ENCODE results near the gene SIGLEC8.
A peak's percentile ranks its signal among the peaks of the same experiment; 100 is the strongest.
"Not testable (repeated sequence)": the region's sequence is repeated elsewhere in the genome, so short reads cannot be mapped to it uniquely, and the experiment has no call there.

Gene SIGLEC8

DNA sequence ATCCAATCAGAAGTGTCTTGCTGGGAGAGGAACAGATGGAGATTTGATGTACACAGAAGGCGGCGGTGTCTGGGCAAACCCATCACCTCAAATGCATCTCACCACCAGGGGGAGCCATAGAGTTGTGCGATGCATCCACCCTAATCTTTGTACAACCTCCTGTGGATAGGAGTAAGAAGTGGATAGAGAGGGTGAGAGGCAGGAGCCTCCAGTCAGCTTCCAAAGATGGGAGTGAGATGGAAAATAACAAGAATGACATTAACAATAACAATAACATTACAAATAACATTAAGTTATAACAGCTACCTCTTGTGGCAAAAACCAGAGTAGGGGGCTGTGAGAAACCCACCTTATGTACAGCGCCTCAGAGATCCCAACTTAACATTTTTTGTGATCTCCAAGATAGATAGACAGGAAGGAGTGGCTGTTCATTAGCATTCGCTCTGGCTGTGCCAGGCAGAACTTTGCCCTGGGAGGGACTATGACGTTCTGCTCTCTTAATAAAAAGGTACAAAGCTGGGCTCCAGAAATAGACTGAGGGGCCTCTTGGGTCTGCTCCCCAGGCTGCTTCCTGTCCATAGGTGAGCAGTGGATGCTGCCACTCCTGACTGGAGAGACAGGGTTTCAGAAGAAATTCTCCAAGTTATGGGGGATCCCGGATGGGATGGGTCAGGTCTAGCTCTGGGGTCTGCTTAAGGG lies 14.9 kb upstream of the SIGLEC8 start:
- DNase-seq (ENCODE audit: low read depth, low spot score): peak; percentile 74

DNA sequence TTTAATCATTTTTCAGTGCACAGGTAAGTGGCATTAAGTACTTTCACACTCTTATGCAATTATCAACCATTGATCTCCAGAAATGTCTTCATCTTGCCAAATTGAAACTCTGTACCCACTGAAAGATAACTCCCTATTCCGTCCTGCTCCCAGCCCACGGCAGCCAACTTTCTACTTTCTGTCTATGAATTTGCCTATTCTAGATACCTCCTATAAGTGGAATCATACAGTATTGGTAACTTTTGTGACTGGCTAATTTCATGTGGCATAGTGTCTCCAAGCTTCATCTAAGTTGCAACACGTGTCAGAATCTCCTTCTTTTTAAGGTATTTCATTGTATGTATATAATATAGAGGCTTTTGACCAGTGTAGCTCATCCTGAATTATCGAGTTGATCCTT lies 14.4 kb upstream of the SIGLEC8 start:
- DNase-seq (ENCODE audit: low read depth, low spot score): no peak

DNA sequence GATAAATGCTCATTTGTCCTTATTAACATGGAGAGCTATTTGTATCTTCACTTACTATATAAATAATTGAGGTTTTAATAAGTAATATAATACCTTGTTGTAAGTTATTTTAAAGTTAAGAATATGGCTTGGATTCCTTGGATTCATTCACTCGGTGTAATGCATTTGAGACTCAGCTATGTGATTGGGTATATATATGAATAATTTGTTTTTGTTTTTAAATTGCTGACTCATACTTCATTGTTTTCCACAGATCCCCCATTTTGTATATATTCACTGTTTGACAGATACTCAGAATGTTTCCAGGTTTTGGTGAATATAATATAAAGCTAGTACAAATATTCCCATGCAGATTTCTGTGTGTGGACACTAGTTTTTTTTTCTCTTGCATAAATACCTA lies 13.3 kb upstream of the SIGLEC8 start:
- DNase-seq (ENCODE audit: low read depth, low spot score): no peak

DNA sequence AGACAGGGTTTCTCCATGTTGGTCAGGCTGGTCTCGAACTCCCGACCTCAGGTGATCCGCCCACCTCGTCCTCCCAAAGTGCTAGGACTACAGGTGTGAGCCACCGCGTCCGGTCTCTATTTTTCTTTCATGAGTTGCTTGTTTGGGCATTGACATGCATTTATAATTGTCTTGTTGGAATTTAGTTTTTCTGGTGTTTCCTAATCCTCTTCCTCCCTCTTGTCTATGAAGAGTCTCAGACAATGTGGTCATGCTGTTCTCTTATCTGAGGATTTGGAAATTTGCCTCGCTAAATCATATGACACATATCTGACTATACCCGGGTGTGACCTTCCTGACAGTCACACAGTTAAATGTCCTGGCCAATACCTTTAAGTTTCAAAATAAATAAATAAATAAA lies 12.7 kb upstream of the SIGLEC8 start:
- DNase-seq (ENCODE audit: low read depth, low spot score): no peak

DNA sequence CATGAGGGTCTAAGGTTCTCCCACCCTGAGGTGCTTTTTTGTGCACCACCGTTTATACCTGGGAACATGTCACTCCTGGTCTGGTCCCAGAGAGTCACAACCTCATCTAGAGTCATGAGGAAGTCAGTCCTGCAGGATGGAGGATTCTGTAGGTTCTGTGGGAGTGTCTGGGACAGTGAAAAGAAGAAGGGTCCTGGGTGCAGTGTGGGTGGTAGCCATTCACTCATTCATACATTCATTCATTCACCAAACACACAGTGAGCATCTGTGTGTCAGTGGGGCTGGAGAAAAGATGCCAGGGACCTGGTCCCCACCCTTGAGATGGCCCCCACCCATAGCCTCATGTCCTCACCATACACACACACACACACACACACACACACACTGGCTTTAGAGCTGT lies 11.4 kb upstream of the SIGLEC8 start:
- DNase-seq (ENCODE audit: low read depth, low spot score): no peak

DNA sequence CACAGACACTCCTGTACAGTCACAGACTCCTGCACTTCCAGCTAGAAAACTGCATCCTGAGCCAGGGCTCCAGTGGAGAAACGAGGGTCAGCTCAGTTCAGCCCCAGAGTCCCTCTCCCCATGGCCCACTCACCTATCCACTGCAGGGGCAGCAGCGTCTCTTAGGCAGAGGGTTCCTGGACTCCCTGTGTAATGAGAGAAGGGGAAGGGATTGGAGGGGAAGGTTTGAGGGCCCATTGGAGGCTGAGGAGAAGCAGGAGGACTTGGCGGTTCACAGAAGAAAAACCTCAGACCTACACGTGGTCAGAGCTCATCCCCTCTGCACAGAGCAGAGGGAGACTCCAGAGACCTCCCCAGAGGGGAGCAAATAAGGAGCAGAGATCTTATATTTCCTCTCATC lies 10.9 kb upstream of the SIGLEC8 start:
- no peak for DNase-seq (ENCODE audit: low read depth, low spot score)

DNA sequence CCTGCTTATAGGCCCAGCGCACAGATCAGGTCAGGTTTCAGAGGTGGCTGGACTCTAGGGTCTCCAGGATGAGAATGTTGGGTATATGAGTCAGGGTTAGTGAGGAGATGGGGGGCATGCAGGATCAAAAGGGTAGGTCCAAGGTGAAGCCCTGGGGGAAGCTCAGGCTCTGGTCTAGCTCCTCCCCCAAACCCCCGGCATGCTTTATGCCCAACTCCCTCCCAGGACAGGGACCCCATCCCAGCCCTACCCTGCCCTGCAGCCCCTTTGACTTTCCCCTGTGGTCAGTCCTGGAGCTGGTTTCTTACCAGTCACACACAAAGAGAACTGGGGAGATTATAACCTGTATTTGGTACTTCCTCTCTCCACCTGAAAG lies 10.3 kb upstream of the SIGLEC8 start:
- DNase-seq (ENCODE audit: low read depth, low spot score): no peak

DNA sequence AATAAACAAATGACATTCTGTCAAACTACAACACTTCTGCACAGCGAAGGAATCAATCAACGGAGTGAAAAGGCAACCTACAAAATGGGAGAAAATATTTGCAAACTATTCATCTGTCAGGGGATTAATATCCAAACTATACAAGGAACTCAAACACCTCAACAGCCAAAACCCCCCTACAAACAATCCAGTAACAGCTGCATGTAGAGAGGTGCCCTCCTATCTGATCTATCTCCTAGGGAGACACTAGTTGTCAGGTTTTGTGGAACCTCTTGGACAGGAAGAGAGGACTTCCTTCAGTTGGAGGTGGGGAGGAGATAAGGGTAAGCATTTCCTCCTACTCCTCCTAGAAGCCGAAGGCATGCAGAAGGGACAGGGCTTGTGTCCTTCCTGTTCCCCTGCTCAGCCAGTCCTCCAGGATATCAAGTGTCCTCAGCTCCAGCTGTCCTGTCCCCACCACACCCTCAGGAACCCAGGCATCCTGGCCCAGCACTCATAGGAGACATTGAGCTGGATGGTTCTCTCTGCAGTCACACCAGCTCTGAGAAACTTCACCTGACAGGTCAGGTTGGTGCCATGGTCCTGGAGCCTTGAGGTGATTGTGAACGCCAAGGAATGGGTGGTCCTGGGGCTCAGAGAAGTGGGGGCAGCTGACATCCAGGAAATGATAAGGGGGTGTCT lies 9.8 kb upstream of the SIGLEC8 start:
- no peak for DNase-seq (ENCODE audit: low read depth, low spot score)

DNA sequence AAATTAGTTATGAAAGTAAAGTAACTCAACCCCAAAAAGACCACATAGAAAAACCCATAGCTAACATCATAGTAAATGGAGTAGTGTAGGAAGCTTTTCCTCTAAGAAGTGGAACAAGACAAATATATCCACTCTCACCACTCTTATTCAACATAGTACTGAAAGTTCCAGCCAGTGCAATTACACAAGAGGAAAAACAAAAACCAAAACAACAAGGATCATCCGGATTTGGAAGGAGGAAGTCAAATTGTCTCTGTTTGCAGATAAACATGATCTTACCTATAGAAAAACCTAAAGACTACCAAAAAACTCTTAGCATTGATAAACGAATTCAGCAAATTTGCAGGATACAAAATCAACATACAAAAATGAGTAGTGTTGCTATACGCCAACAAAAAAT lies 8.5 kb upstream of the SIGLEC8 start:
- DNase-seq (ENCODE audit: low read depth, low spot score): no peak

DNA sequence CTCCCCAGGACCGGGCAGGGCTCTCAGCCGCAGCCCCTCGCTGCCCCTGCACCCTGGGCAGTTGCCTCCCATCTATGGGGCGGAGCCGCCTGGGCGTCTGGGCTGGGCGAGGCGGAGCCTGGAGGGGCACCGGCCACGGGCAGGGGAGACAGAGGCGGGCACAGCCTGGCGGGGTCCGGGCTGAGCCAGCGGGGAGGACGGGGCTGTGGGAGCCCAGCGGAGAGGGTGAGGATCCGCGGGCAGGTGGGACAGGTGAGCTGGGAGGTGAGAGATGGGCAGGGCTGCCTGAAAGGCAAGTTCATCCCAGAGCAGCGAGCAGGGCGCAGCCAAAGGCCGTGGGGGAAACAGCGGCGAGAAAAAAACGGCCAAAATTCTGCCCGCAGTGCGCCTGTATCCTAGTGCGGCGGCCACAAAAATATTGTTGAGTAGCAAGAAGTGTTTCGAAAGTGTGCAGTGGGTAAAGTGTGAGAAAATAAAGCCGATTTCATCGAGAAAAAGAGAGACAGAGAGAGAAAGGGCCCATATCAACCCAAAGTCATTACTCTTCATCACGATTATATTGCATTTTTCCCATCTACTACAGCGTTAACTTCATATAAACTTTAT lies 5.8 kb upstream of the SIGLEC8 start:
- not testable (repeated sequence) for DNase-seq (ENCODE audit: low read depth, low spot score)

DNA sequence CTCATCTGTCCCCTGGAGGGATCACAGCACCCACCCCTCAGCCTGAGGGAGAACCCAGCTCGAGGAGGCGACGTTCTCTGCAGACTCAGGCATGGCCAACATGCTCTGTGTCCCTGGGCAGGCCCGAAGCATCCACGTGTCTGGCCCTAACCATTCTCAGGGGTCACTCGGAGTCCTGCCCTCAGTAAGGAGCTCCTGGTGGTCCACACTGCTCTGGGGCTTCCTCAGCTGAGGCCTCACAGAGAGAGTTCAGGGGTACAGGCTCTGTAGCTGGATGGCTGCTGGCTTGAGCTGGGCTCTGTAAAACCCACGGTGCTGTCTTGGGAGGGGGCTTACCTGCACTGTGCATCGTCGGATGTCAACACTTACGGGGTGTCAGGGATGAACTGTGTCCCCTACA lies 4.4 kb upstream of the SIGLEC8 start:
- no peak for DNase-seq (ENCODE audit: low read depth, low spot score)

DNA sequence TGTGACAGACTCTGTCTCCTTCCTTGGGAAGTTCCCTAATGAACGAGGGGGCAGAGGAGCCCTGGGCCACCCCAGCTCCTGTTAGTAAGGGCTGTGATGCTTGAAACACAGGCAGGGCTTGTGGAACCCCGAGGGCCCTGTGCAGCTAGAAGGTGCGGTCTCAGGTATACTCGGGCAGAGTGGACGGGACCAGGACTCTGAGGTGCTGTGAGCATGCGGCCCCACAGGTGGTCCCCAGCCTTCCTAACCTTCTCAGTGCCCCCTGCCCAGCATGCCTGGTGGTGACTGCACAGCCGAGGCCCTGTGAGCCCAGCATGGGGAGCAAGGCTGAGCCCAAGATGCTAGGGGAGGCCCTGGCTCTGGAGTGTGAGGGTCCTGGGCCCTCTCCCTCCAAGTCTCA lies 4.0 kb upstream of the SIGLEC8 start:
- no peak for DNase-seq (ENCODE audit: low read depth, low spot score)

DNA sequence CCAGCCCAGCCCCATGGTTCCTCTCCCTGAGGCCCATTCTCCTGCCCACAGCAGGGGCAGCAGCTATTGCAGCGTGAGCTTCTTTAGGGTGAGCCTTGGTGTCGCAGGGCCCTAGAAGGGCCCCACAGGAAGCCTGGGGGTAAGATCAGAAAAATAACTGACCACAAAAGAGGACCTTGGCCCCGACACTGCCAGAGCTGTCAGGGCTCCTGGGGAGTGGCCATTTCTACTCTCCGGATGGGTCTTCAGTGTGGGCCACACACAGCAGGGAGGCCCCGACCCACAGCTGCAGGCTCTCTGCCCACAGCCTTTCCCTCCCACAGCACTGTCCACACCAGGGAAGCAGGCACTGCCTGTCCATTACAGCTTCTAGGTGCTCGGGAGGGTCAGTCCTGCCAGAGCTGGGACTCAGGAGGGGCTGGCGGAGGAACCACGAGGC lies 3.5 kb upstream of the SIGLEC8 start:
- DNase-seq (ENCODE audit: low read depth, low spot score): no peak

DNA sequence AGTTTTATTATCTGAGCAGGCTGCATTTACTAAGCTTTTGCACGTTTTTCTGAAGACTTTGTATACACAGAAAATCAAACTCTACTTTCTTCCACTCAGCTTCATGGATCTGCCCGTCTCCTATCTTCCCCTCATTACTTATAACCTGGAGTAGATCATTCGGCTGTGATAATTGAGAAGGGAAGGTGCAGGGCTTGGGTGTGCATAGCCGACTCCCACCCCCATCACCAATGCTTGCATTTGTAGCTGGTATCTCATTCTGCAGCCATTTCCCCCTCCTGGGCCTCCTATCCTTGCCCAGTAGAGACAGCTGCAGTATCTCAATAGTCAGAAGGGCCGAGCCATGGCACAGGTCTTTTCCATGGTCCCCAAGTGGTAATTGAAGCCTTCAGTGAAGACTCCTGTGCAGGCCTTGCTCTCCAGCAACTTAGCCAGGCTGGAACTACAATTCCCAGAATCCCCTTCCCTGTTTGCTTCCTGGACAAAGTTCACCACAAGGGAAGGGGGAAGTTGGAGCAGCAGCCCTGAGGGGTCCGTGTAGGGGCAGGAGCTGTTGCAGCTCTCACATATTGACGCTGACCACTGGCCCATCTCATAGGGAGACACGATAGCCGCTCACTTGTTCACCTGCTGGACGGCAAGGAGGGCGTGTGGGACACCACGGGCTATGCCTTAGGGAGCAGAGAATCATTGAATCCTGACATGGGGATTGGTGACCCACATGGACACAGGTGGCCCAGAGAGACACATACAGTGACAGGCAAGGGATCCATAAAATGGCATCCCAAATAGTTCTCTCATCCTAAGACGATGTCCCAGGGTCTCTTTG lies 2.1 kb upstream of the SIGLEC8 start:
- peak; percentile 3 for DNase-seq (ENCODE audit: low read depth, low spot score)

DNA sequence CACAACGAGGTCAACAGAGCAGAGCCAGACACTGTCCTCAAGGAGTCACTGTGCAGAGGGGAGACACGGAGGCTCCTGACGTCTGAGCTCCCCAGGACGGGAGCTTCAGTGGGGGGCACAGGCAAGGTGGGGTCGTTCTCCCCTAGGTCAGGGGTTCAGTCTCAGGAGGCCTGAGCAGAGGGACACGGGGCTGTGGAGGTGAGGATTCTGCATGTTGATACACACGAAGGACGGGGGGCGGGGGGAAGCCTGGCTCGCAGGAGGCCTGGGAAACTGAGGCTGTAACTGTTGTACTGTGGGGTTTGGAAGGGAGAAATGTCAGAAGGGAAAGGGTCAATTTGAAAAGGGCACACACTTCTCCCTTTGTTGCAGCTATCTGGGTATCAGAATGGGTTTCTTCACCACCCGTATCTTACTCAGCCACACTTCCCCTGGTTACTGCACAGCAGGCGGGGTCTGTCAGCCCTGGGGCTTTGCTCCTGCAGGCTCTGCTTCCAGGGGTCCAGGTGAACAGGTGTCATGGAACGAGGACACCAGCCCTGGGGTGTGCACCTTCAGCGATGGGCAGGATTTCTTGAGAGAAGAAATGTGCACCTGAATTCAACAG lies 748 bp upstream of the SIGLEC8 start:
- no peak for DNase-seq (ENCODE audit: low read depth, low spot score)

DNA sequence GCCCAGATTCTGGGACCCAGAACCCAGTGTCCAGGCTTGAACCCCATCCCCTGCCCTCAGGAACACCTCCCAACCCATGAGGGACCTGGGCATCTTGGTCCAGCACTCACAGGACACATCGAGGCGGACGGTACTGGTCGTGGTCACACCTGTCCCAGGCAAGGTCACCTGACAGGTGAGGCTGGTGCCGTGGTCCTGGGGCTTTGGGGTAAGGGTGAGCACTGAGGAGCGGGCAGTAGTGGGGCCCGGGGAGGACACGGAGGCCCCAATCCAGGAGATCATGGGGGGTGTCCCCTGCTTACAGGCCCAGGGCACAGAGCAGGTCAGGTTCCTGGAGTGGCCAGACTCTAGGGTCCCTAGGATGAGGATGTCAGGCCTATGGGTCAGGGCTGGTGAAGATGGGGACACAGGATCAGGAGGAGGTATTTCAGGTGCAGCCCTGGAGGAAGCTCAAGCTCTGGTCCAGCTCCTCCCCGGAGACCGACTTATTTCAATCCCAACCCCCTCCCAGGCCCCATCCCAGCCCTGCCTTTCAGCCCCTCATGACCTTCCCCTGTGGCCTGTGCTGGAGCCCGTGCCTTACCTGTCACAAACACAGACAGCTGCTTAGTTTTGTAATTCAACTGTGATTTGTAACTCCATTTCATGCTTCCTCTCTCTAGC lies 772 bp downstream of the SIGLEC8 start:
- no peak for DNase-seq (ENCODE audit: low read depth, low spot score)

DNA sequence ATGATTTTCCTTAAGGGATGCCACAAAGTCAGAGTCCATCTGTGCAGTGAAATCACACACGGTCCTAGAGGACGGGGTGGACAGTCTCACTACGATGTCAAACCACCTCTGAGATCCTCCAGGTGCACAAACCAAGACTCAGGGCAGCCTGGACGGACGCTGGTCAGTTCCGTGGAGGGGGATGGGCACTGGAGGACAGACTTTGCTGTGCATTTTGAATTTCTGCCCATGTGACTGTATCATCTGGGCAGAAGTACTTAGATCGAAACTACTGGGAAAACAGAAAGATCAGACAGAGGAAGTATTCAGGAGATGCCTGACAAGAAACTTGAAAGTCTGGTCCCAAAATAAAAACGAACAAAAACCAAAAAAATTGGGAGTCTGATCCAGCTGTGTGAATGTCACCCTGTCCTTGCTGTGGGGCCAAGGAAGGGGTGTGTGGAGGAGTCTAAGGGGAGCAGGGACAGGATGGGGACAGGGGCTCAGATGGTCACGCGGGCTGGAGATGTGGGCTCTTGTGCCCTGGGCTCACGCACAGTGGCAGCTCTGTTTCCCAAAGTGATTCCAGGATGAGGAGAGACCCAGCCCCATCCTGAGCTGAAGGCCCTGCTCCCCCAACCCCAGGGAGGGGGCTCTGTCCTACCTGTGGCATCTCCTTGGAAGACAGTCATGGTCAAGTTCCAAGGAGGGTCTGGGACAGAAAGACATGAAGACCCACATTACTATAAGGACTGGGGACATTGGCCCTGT lies 1.5 kb downstream of the SIGLEC8 start:
- no peak for DNase-seq (ENCODE audit: low read depth, low spot score)

DNA sequence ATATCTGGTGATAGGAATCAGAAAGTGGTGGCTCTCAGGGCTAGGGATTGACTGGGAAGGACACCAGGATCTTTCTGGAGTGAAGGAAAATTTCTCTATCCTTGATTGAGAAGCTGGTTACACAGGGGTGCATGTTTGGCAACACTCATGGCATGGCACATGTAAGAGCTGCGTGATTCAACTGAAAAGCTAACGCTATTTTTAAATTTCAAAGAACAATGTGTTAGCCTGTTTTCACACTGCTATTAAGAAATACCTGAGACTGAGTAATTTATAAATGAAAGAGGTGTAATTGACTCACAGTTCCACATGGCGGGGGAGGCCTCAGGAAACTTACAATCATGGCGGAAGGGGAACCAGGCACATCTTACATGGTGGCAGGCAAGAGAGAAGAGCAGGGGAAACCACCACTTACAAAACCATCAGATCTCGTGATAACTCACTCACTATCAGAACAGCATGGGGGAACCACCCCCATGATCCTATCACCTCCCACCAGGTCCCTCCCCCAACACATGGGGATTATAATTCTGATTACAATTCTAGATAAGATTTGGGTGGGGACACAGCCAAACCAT lies 7.4 kb downstream of the SIGLEC8 start:
- no peak for DNase-seq (ENCODE audit: low read depth, low spot score)

DNA sequence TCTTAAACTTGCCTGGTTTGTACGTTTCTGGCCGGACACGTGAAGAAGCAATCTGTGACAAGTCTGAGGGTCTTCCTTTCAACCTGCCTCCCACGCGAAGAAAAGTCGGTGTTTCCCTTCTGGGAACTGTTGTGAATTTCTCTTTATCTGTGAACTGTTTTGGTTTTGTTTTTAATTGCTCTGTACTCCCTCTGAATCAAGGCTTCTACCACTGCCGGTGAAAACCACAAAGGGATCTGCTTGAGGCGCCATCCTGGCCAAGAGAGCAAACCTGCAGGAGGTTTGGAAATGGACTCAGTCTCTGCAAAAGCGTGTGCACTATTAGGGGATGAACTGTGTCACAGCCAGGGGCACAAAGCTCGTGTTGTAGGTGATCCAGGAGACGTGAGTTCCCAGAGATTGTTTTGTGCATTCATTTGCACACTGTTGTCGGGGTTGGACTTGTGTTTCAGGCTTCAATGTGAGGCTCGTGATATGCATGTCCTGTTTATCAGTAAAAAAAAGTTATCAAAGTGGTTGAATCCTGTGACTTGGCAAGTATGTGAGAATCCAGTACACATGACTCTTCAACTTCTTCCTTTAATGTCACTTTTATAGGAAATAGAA lies 9.7 kb downstream of the SIGLEC8 start:
- no peak for DNase-seq (ENCODE audit: low read depth, low spot score)

DNA sequence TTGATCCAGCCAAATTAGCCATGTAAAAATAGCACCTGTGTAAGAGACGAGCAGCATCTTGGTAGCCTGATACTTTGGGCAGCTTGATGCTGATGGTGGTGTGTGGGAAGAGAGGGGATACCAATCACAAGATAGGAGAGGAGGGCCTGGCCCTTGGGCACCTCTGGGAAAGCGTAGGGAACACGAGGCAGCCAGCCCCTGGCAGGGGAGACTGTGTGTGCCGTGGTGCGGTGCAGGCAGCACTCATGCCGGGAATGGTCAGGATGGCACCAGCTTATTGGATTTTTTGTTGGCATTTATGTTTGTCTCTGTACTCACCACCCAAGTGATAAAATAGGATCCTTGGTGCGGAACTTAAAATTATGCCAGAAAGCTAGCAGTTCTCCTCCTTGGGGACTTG lies 10.2 kb downstream of the SIGLEC8 start:
- no peak for DNase-seq (ENCODE audit: low read depth, low spot score)
